NCI-H526 (cell line): ENCODE measurements around the gene RPH3AL.

Experiments
- DNase-seq, 2 experiments: peaks; one replicate each; lab custom pipeline; 2025; lab: John Stamatoyannopoulos, UW

RPH3AL gene, protein sequence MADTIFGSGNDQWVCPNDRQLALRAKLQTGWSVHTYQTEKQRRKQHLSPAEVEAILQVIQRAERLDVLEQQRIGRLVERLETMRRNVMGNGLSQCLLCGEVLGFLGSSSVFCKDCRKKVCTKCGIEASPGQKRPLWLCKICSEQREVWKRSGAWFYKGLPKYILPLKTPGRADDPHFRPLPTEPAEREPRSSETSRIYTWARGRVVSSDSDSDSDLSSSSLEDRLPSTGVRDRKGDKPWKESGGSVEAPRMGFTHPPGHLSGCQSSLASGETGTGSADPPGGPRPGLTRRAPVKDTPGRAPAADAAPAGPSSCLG

GRCh38 chr17:352421-353212, at the start of gene RPH3AL:
TSS of gene RPH3AL (minus strand) at chr17:352807. CDS start at chr17:327543, 25,264 bp downstream.
- DNase-seq: peak; percentile 55 to 60

DNA sequence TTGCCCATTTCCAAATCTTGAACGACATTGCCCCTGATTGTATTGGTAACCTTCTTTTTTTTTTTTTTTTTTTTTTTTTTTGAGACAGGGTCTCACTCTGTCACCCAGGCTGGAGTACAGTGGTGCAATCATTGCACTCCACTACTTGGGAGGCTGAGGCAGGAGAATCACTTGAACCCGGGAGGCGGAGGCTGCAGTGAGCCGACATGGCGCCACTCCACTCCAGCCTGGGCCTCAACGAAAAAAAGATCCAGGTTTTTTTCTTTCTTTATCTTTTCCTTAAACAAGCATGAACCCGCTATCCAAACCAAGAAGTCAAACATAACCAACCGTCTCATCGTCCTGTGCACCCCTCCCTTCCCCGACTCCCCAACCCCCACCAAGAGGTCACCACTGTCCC, 47.6 kb upstream of the RPH3AL start:
- DNase-seq: no peak

DNA sequence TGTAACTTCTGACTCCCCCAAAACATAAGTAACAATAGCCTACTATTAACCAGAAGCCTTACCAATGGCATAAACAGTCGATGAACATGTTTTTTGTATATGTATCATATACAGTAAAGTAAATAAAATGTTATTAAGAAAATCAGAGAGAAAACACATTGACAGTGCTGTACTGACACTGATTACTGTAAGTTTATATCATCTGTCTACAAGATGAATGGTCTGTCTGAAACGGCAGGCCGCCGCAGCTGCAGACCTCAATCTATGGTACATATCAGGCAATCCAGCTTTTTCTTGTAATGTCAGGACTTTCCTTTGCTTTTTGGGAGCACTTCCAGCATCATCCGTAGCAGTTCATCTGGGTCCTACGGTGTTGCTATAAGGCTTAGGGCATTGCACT, 44.2 kb upstream of the RPH3AL start:
- DNase-seq: no peak

- DNase-seq: no peak
Observed at GRCh38 chr17:395974-396373, 43.4 kb upstream of the RPH3AL start.

DNA sequence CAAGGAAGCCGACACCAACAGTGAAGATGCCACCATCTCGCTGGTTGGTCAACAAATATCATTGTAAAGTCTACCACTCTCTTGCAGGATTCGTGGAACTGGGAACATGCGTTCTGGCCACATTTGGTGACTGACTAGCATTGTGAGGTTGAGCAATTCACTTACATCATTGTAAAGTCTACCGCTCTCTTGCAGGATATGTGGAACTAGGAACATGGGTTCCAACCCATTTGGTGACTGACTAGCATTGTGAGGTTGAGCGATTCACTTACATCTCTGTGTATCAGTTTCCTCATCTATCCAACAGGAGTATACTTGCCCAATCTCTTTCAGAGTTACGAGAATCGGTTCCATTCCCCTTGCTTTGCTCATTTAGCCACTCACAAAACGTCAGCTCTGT, 42.6 kb upstream of the RPH3AL start:
- DNase-seq: no peak

GRCh38 chr17:394718-395095, 42.1 kb upstream of the RPH3AL start:
- no peak for DNase-seq

DNA sequence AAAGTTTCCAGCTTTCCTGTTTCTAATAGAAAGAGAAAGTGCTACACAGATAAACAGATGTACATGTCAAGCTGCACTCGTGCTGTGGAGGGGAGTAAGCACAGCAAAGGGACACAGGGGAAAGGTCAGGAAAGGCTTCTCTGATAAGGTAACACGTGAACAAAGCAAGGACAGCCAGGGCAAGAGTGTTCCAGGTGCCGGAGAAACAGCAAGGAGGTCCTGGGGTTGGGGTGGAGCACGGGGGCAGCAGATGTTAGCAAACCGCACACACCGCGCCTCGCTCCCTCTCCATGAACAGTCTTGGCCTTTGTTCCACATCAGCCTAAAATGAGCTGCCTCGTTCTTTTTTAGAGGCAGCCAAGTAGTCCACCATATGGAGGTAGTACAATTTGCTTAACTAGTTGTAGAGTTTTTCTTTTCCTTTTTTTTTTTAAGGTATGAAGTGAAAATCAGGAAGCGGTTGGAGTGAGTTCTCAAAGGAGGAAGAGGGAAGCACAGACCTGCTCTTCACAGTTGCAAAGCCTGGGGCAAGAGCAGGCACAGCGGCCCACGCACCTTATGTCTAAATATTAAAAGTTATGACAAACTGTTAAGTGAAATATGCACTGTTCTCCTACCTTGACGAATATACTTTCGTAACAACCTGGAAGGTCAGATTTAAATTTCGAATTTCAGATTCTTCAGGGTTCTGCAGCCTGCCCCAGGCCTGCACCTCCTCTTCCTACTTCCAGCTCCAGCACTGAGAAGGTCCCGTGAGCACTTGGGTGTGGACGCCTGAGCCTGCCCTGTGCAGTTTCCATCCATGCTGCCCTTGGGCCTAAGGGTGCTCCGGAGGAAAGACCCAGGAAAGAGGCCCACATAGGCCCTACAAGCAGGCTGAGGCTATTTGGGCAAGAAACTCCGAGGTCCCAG, 41.5 kb upstream of the RPH3AL start:
- no peak for DNase-seq

DNA sequence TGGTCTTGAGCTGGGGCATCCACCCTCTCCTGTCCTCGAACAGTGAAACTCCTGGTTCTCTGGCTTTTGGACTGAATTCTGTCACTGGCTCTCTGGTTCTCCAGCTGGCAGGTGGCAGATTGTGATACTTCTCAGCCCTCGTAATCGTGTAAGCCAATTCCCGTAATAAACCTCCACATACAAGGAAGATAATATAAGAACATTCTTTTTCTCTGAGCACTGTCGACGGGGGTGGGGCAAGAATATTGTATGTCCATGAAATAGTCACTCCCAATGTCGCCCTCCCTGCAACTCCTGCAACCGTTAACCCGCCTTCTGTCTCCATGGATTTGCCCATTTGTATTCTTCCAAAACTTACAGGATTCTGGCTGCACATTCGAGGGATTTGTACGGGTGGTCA, 39.2 kb upstream of the RPH3AL start:
- no peak for DNase-seq

DNA sequence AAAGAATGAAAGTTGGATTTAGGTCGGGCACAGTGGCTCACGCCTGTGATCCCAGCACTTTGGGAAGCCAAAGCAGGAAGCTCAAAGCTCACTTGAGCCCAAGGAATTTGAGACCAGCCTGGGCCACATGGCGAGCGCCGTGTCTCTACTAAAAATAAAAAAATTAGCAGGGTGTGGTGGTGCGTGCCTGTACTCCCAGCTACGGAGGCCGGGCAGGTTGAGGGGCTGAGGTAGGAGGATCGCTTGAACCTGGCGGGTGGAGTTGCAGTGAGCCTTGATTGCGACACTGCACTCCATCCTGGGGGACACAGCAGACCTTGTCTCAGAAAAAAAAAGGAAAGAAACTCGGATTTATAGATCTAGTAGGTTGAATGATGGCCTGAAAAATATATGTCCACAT, 37.4 kb upstream of the RPH3AL start:
- no peak for DNase-seq

DNA sequence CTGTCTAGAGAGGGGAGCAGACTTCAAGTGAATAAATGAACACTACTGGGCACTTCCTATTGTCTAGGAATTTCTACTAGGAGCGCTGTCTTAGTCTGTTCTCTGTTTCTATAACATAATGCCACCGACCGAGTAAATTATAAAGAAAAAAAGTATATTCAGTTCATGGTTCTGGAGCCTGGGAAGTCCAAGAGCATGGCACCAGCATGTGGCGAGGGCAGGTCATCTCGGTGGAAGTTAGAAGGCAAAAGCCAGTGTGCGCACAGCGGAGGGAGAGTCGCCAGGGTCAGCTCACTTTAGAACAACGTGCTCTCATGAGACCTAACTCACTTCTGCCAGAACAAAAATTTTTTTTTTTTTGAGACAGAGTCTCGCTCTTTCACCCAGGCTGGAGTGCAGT, 35.5 kb upstream of the RPH3AL start:
- no peak for DNase-seq

DNA sequence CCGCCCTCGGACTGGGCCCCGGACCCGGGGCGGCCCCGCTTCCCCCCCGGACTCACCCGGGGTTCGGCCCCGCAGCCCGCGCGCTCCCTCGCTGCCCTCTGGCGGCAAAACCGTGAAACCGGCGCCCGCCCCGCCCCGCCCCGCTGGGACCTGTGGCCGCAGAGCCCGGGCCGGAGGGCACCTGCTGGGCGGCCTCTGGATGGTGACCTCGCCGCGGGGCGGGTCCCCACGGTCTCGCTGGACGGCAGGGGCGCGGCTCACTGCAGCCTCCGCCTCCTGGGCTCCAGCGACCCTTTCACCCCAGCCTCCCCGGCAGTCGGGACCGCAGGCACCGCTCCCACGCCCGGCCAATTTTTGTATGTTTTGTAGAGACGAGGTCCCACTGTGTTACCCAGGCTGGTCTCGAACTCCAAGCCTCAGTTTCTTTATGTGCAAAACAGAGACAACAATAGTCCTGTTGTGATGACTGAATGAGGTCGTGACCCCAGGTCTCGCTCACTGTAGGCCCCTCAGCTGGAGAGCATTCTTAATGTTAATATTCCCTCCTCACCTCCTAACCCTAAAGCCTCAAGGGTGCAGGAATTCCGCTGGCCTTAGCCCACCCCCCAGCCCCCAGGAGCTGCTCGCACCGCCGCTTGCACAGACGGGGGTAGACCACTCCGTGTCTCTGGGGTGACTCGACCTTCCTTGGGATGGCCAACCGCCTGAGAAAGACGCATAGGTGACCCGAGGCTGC, 33.7 kb upstream of the RPH3AL start:
- DNase-seq: peak in 1 of 2 experiments; percentile 57

DNA sequence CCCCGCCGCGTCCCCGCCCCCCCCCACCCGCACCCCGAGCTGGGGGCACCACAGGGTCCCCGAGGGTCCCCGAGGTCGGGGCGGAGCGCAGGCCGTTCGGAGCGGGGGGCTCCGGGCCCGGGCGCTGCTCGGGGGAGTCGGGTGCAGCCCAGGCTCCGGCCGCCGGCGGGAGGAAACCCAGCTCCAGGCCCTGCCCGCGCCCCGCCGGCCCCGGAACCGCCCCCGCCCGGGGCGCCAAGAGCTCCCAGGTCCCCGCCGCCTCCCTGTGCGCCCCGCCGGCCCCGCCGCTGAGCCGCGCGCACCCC, 33.2 kb upstream of the RPH3AL start:
- no peak for DNase-seq

- peak in 1 of 2 experiments; percentile 51 for DNase-seq
Observed at GRCh38 chr17:385178-385835, 32.7 kb upstream of the RPH3AL start.

DNA sequence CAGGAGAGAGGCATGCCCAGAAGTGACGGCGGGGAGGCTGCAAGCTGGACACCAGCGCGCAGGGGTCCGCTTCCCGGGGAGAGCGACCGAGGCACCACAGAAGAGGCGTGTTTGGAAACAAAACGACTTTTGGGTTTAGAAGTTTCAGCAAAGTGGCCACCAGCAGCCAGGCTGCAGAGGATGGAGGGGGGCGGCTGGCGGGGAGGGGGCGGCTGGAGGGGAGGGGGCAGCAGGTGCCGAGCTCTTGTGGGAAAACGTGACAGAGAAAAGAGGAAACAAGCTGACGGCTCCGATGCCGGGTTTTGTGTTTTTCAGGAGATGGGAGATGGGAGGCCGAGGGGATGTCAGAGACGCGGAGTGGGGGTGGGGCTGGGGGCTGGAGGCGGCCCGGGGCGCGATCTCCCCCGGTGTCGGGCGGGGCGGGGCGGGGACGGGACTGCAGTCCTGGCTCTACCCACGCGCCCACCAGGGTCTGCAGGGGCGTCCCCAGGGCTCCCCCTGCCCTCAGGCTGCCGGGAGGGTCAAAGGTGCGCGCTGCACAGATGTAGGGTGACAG, 32.1 kb upstream of the RPH3AL start:
- no peak for DNase-seq

DNA sequence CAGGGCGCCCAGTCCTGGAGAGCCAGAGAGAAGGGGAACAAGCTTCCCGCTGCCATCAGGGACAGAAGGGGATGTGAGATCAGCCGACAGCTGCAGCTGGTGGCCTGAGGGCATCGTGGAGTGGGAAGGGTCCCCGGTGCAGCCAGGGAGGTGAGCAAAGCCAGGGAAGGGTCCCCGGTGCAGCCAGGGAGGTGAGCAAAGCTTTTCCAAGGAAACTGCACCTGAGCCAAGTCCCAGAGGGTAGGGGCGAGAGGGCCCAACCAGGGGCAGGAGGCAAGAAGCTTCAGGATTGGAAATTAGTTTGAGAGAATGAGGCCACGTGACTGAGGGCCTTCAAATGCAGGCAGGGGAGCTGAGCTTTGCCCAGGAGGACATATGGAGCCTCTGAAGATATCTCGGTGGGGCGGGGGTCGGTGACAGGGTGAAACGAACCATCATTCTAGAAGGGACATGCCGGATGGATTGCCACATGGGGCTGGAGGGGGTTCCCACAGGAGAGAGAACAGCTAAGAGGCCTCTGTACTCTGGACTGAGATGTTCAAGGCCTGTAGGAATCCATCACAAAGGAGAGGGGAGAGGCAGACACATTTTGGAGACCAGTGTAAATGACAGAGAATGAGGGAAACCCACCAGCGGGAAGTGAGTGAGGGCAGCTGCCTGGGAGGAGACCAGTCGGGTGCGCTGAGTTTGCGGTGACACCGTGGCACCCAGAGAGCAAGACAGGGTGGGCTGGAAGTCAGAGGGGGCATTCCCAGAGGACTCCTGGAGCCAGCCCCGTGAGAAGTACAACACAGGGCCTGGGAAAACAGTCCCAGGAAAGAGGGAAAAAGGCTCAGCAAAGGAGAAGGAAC, 31.4 kb upstream of the RPH3AL start:
- no peak for DNase-seq

- peak; percentile 15 to 43 for DNase-seq
Observed at GRCh38 chr17:382644-383533, 30.3 kb upstream of the RPH3AL start.

DNA sequence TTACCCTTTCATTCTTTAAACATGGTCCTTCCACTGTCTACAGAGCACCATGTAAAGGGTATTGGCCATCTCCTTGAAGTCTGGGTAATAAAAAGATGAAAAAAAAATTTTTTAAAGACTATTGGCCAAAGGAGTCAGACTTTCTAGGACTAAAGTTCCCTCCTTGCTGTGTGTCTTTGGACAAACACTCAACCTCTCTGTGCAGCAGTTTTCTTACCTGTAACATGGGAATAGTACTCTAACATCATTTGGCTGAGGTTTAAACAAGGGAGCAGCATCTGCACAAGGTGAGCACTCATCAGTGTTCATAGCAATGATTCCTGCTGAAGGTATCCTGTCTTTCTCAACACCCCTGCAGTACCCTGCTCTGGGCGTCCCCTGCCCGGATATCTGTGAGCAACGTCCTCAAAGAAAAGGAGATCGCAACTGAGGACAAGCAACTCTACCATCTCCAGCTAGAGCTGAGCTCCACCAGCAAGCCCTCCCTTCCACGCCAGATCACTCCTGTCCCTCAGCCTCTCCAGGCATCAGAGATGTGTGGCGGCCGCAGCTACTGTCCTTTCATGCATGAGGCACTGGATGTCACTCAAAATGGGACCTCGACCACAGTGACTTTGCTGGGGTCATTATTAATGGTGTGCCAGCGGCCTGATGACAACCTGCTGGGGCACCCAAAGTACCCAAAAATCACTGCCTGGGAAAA, 29.5 kb upstream of the RPH3AL start:
- DNase-seq: no peak

GRCh38 chr17:381516-381915, 28.9 kb upstream of the RPH3AL start:
- no peak for DNase-seq
